Measurements from ENCODE around the gene ASPG. TPM values are rescaled to one million over a fixed set of nuclear protein-coding genes. Genes with fewer than 3 reads are reported as not detected.

ASPG gene
- total and polyA plus RNA-seq, 9 donors: 0.37 to 2.5 (median 1.3) TPM

DNA sequence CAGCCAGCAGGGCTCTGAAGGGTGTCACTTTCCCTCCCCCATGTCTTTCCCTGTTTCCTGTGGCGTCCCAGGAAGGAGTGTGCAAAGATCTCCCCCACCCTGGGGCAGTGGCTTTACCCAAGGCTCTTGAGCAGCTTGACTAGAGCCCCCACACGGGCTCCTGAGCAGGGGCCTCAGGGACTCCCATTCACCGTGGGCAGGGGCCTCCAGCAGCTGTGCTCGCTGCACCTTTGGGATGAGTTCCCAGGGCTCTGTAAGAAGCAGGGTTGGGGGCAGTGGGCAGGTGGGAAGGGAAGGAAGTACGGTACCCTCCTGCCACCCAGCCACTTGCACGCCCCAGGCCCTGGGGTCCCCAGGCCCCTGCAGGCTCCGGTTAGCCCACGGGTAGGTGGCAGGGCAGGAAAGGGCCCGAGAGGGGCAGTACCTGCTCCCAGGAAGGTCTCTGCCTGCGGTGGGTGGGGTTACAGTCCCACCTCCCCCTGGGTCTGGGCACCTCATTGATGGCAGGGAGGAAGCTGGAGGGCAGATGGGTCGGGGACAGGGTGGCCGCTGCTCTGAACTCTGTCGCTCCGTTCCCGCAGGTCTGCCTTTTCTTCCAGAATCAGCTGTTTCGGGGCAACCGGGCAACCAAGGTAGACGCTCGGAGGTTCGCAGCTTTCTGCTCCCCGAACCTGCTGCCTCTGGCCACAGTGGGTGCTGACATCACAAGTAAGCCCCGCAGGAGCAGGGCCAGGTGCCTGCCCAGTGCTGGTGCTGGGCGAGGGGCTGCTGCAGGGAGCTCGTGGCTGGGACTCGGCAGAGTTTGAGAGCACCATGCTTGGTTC, 13.0 kb downstream of the ASPG start:
- H3K4me1 ChIP-seq (ENCODE audit: control insufficient read depth, insufficient read depth, low read length): peaks cover 53% of the 10 kb centered on the region
- H3K9me3 ChIP-seq (replicated peaks; ENCODE audit: control insufficient read depth, low read depth, low read length): no peaks in the 10 kb centered on the region
- WGBS (ENCODE audit: insufficient coverage): 83% methylated on average over 18 of the region's 25 CpGs
- H3K27me3 ChIP-seq (ENCODE audit: control insufficient read depth, insufficient read depth, low read length): peaks cover 4% of the 10 kb centered on the region
- no peak overlapping the region for H3K4me3 ChIP-seq (ENCODE audit: low read length)
- no peak overlapping the region for H3K27ac ChIP-seq (ENCODE audit: low read length)
- H3K36me3 ChIP-seq (ENCODE audit: control insufficient read depth, insufficient read depth, low read length): no peaks in the 10 kb centered on the region
- no peak for DNase-seq

GRCh38 chr14:104099096-104100041, 13.9 kb downstream of the ASPG start:
- Histone ChIP-seq H3K27ac (ENCODE audit: low read length) (no peak overlapping the region), H3K4me3 (ENCODE audit: low read length) (no peak overlapping the region), H3K4me1 (ENCODE audit: control insufficient read depth, insufficient read depth, low read length) (peaks cover 59% of the 10 kb centered on the region), H3K9me3 (replicated peaks; ENCODE audit: control insufficient read depth, low read depth, low read length) (no peaks in the 10 kb centered on the region), H3K36me3 (ENCODE audit: control insufficient read depth, insufficient read depth, low read length) (no peaks in the 10 kb centered on the region), H3K27me3 (ENCODE audit: control insufficient read depth, insufficient read depth, low read length) (peaks cover 4% of the 10 kb centered on the region)
- DNase-seq: peak; percentile 32
- WGBS (ENCODE audit: insufficient coverage): 64% methylated on average over 23 of the region's 26 CpGs

DNA sequence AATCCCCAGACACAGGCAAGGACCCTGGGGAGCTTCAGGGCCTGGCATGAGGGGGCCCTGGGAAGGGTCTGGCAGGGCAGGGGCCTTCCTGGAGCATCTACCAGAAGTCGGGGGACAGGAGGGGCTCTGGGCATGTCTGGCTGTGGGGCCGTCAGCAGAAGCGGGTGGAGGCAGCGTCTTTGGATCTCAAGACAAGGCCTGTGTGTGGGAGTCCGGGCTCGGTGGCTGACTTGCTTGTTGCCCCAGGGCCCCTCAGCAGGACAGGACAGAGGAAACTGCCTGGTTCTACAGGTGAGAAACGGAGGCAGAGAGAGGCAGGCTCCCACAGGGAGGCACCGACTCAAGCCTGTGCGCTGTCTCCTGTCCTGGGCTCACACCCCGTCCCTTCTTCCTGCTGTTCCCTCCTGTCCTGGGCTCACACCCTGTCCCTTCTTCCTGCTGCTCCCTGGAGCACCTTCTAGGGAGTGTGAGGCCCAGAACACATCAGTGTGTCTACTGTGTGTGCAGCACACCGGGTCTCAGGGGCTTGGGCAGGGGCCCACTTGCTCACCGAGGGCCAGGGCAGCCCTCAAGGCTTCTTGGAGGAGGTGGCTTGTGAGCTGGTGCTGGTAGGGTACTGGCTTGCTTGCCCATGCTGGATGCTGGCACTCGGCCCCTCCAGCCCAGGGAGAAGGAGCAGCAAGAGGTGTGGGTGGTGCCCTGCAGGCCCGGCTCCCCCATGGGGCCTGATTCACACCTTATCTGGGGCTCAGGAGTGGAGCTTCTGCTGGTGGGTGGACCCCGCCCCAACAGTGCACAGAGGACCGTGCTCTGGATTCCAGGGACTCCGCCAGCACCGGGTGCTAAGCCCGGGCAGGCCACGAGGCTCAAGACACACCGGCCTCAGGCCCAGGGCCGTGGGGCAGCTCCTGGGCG, 14.9 kb downstream of the ASPG start:
- DNase-seq: no peak
- no peaks in the 10 kb centered on the region for H3K27me3 ChIP-seq (ENCODE audit: control insufficient read depth, insufficient read depth, low read length)
- 70% methylated on average over 21 of the region's 23 CpGs for WGBS (ENCODE audit: insufficient coverage)

DNA sequence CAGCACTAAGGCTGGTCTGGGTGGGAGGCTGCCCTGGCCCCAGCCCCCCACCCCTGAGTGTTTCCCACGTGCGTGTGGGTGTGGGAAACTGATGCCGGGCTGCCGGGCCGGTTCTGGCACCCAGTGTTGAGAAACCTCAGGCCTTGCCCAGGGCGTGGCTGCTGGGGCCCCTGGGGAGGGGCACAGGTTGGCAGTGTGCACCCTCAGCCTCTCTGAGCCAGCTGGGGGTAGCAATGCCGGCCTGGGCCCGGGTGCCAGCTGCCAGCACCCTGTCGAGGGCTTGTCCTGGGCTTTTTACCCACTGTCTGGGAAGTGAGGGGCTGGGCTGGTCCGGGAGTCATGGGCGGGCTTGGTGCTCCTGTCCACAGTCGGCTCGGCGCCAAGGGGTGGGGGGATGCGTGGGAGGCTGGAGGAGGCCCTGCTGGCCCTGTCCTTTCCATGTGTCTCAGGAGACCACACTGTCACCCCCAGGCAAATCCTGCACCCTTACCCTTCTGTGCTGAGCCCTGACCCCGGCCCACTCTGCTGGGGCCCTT, 15.7 kb downstream of the ASPG start:
- no peak overlapping the region for H3K27ac ChIP-seq (ENCODE audit: low read length)
- peaks cover 51% of the 10 kb centered on the region for H3K4me1 ChIP-seq (ENCODE audit: control insufficient read depth, insufficient read depth, low read length)
- no peak overlapping the region for H3K4me3 ChIP-seq (ENCODE audit: low read length)
- DNase-seq: no peak
- 57% methylated on average over 4 of the region's 16 CpGs for WGBS (ENCODE audit: insufficient coverage)
- no peaks in the 10 kb centered on the region for H3K36me3 ChIP-seq (ENCODE audit: control insufficient read depth, insufficient read depth, low read length)
- H3K9me3 ChIP-seq (replicated peaks; ENCODE audit: control insufficient read depth, low read depth, low read length): no peaks in the 10 kb centered on the region
- no peaks in the 10 kb centered on the region for H3K27me3 ChIP-seq (ENCODE audit: control insufficient read depth, insufficient read depth, low read length)

More for the DNA sequence above, 14.9 kb downstream of the ASPG start:
- Histone ChIP-seq H3K27ac (ENCODE audit: low read length) (no peak overlapping the region), H3K9me3 (replicated peaks; ENCODE audit: control insufficient read depth, low read depth, low read length) (no peaks in the 10 kb centered on the region), H3K4me1 (ENCODE audit: control insufficient read depth, insufficient read depth, low read length) (peaks cover 56% of the 10 kb centered on the region), H3K36me3 (ENCODE audit: control insufficient read depth, insufficient read depth, low read length) (no peaks in the 10 kb centered on the region), H3K4me3 (ENCODE audit: low read length) (no peak overlapping the region)

DNA sequence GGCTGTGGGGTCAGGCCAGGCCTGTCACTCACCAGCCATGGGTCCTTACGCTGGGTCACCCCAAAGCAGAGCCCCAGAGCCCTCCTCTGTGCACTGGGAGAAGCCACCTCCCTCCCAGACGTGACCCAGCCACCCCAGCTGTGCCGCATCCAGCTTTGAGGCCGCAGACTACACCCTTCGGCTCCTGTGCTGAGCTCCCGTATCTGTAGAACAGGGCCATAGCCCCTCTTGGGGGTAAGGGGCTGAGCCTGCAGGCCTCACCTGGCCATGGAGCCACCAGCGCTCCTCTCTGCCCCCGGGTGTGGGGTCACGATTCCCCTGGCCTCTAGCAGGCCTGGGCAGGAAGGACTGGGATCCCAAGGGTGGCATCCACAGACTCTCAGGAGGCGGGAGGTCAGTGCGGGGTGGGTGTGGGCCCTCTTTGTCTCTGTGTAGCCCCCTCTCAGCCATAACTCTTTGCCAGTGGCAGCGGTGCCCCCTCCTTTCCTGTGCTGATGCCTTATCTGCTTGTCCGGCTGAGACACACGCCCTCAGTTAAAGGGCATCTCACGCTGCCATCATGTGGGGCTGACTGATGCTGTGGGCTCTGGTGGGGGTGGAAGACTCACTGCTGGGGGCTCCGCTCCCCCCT, 16.3 kb downstream of the ASPG start:
- H3K27me3 ChIP-seq (ENCODE audit: control insufficient read depth, insufficient read depth, low read length): no peaks in the 10 kb centered on the region
- no peak overlapping the region for H3K4me3 ChIP-seq (ENCODE audit: low read length)
- H3K27ac ChIP-seq (ENCODE audit: low read length): no peak overlapping the region
- 63% methylated on average over 11 of the region's 16 CpGs for WGBS (ENCODE audit: insufficient coverage)
- DNase-seq: no peak
- H3K9me3 ChIP-seq (replicated peaks; ENCODE audit: control insufficient read depth, low read depth, low read length): no peaks in the 10 kb centered on the region
- peaks cover 45% of the 10 kb centered on the region for H3K4me1 ChIP-seq (ENCODE audit: control insufficient read depth, insufficient read depth, low read length)
- no peaks in the 10 kb centered on the region for H3K36me3 ChIP-seq (ENCODE audit: control insufficient read depth, insufficient read depth, low read length)

GRCh38 chr14:104102282-104102914, 16.9 kb downstream of the ASPG start:
- H3K4me1 ChIP-seq (ENCODE audit: control insufficient read depth, insufficient read depth, low read length): peaks cover 42% of the 10 kb centered on the region
- H3K27ac ChIP-seq (ENCODE audit: low read length): no peak overlapping the region
- H3K4me3 ChIP-seq (ENCODE audit: low read length): no peak overlapping the region
- WGBS (ENCODE audit: insufficient coverage): 77% methylated on average over 9 of the region's 16 CpGs
- H3K9me3 ChIP-seq (replicated peaks; ENCODE audit: control insufficient read depth, low read depth, low read length): no peaks in the 10 kb centered on the region
- no peak for DNase-seq
- H3K27me3 ChIP-seq (ENCODE audit: control insufficient read depth, insufficient read depth, low read length): no peaks in the 10 kb centered on the region
- no peaks in the 10 kb centered on the region for H3K36me3 ChIP-seq (ENCODE audit: control insufficient read depth, insufficient read depth, low read length)

- Histone ChIP-seq H3K4me3 (ENCODE audit: low read length) (no peak overlapping the region), H3K9me3 (replicated peaks; ENCODE audit: control insufficient read depth, low read depth, low read length) (no peaks in the 10 kb centered on the region), H3K27me3 (ENCODE audit: control insufficient read depth, insufficient read depth, low read length) (no peaks in the 10 kb centered on the region), H3K36me3 (ENCODE audit: control insufficient read depth, insufficient read depth, low read length) (no peaks in the 10 kb centered on the region), H3K4me1 (ENCODE audit: control insufficient read depth, insufficient read depth, low read length) (peaks cover 40% of the 10 kb centered on the region), H3K27ac (ENCODE audit: low read length) (no peak overlapping the region)
- no peak for DNase-seq
- 71% methylated on average over 18 of the region's 26 CpGs for WGBS (ENCODE audit: insufficient coverage)
Observed at GRCh38 chr14:104103061-104103445, 17.6 kb downstream of the ASPG start.

DNA sequence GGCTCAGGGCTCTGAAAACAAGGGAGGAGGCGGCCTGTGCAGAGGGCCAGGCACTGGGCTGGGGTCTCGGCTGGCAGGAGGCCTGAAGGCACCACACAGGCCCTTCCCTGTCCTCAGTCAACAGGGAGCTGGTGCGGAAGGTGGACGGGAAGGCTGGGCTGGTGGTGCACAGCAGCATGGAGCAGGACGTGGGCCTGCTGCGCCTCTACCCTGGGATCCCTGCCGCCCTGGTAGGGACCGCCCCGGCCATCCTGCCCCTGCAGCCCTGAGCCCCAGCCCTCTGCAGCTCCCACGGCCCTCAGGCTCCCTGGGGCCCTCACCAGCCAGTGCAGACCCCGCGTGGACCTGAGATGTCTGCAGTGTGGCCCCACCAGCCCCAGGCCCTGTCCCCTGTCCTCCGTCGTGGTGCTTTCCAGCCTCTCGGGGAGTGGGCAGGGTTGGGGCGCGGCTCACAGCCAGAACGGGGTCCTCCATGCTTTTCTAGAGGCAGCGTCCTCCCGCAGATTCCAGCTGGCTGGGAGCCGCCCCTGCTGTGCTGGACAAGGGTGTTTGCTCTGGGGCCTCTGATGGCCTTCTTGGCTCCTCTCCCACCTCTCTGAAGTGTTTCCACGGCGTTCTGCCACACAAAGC, 18.1 kb downstream of the ASPG start:
- Histone ChIP-seq H3K36me3 (ENCODE audit: control insufficient read depth, insufficient read depth, low read length) (no peaks in the 10 kb centered on the region), H3K27ac (ENCODE audit: low read length) (no peak overlapping the region), H3K4me1 (ENCODE audit: control insufficient read depth, insufficient read depth, low read length) (peaks cover 39% of the 10 kb centered on the region), H3K4me3 (ENCODE audit: low read length) (no peak overlapping the region), H3K27me3 (ENCODE audit: control insufficient read depth, insufficient read depth, low read length) (peaks cover under 1% of the 10 kb centered on the region), H3K9me3 (replicated peaks; ENCODE audit: control insufficient read depth, low read depth, low read length) (no peaks in the 10 kb centered on the region)
- WGBS (ENCODE audit: insufficient coverage): 64% methylated on average over 21 of the region's 23 CpGs
- DNase-seq: no peak
